GM18526 (cell line): ENCODE measurements around the gene IMMP2L.

Experiments
- POLR2A ChIP-seq: IDR thresholded peaks from 3 replicates; pipeline ENCODE4 v1.6.1; 2011; ENCODE audit not compliant: insufficient read length; ENCODE audit errors: extremely low read depth

Gene IMMP2L

DNA sequence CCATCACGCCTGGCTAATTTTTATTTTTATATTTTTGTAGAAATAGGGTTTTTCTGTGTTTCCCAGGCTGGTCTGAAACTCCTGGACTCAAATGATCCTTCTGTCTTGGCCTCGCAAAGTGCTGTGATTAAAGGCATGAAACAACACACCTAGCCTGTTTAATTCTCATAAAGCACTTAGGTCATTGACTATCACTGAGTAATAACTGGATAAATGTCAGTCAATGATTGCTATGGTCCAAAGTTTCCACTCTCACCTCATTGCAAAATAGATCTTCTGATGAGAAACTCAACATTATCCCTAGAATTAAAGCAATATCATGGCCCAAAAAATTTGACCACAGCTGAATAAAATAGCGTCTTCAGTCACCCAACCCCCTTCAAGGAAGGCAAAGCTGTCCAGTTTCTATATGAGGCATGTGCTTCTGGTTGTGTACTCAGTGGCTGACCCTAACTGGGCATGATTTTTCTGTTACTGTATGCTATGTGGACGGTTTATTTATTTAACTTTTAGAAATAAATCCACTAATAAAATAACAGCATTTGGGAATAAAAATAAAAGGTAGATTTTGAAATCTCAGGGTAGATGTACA lies 557.9 kb downstream of the IMMP2L start:
- no peak for TF ChIP-seq POLR2A

DNA sequence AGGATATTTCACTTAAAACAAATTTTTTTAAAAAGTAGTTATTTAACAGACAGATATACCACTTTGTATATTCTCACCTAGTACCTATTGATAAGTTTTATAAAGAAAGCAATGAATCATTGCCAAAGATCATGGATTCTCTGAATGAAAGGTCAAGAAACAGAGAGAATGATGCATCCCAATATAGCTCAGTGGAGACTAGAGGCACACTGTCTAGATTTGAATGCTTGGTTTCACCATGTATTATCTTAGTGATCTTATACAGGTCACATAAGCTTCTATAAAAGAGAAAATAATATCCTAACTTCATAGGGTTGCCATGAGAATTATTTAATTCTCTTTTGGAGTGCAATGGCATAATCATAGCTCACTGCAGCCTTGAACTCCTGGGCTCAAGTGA lies 558.4 kb downstream of the IMMP2L start:
- TF ChIP-seq POLR2A: no peak

DNA sequence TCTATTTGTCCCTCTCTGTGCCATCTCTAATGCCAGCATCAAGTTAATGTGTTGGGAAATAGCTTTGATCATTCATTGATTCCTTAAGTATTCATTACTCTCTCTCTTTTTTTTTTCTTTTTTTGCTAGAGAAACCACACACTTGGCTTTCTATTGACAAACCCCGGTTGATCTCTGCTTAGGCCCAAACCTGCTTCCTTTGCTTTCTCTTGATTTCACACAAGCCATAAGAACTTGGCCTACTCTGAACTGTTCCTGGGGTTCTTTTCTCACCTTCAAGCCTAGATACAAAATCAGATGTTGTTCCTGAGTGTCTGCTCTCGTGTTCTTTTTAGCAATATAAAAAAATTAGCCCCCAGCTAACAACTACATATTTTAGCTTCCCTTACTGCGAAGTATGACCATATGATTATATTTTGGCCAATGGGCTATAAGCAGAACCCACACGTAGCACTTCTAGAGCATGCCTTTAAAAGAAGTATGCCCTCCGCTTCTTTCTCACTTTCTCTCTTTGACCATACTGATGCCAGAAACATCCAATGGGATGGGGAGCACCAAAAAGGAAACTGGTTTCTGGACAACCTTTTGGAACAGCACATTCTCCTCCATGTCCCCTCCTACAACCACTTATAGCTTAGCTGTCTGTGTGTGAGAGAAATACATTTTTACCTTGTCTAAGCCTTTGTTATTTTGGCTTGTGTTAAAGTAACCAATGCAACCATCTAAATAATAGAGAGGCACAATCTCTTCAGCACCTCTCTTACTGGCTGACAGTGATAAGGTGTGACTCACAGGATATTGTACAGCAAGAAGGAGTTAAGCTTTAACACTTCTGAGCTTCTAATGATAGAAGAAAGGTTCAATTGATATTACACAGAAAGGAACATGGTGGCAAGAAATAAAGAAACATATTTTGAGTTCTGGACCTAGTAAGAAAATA lies 568.0 kb downstream of the IMMP2L start:
- no peak for TF ChIP-seq POLR2A

GRCh38 chr7:110988890-110989501 lies 573.3 kb downstream of the IMMP2L start:
- TF ChIP-seq POLR2A: no peak

- no peak for TF ChIP-seq POLR2A
Measured at GRCh38 chr7:110988348-110988747, 573.9 kb downstream of the IMMP2L start.

DNA sequence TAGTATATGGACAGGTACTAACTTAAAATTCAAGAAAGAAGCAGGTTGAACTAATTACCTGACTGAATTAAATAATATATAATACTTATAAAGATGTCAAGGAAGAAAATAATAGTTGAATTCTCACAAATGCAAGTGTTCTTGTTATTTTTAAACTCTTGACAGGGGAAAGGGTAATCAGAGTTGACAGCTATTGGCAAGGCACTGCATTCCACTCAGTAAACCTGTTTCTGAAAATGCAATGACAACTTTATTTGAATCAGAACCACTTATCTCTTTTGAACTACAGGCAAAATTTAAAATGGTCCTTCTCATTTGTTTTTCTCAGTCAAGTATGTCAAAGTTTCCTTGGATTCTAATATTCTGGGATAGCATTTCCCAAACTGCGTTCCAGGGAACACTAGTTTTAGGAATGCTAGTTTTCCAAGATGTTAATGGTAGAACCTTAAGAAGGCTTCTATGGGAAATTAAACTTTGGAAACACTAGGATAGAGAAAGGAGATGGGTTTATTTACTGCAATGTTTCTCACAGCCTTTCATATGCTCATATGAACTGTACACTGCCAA lies 575.1 kb downstream of the IMMP2L start:
- no peak for TF ChIP-seq POLR2A

GRCh38 chr7:110983822-110984456 lies 578.4 kb downstream of the IMMP2L start:
- TF ChIP-seq POLR2A: no peak

- TF ChIP-seq POLR2A: no peak
Measured at GRCh38 chr7:110977127-110977737, 585.1 kb downstream of the IMMP2L start.

DNA sequence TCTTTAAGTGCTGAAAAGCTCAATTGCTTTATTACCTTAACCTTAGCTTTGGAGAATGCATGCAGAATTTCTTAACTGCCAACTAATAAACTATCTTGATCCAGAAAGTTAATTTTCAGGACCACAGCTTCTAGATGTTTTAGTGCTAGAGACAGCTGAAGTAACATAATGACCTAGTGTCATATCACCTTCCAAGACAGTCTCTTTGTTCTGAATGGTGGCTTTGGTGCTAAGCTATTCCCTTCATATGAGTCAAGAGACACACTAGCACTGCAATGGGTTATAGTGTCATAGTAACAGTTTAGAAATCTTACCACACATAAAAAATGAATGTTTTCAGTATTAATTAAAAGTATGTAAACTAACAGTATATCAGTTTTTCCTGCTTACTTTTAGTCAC lies 586.8 kb downstream of the IMMP2L start:
- TF ChIP-seq POLR2A: no peak

DNA sequence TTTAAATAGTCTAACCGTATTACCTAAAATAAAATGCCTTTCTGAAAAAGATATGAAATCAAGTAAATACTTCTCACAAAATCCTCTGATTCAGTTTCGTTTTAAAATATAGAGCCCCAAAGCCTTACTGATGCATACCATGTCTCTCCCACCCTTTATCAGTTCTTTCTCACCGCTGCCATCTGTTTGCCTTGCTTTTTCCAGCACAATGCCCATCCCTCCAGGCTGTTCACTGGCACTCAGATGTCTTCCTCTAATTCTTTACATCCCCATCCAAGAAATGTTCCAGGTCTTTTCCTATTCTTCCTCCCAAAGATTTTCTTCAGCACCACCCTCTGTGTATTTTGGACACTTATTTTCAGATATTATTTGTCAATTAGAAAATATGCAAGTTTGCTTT lies 587.9 kb downstream of the IMMP2L start:
- TF ChIP-seq POLR2A: no peak

GRCh38 chr7:110973196-110973990 lies 588.9 kb downstream of the IMMP2L start:
- no peak for TF ChIP-seq POLR2A

GRCh38 chr7:110964775-110965174 lies 597.5 kb downstream of the IMMP2L start:
- TF ChIP-seq POLR2A: no peak

DNA sequence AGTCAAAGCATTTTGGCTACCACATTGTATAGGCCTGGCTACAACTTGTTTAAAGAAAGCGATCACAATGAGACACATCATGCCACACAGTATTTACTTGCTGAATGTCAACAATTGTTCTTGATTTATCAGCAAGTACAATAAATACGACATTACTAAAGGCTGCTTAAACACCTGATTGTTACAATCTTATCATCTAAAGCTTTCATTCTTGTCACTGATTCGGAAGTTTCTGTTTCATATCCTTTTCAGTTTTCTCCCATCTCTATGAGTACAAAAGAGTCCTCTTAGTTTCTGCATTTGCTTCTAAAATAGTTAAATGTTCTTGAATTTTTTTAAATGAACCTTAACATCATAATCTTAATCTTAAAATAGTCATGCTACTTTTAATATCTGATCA lies 599.5 kb downstream of the IMMP2L start:
- TF ChIP-seq POLR2A: no peak

DNA sequence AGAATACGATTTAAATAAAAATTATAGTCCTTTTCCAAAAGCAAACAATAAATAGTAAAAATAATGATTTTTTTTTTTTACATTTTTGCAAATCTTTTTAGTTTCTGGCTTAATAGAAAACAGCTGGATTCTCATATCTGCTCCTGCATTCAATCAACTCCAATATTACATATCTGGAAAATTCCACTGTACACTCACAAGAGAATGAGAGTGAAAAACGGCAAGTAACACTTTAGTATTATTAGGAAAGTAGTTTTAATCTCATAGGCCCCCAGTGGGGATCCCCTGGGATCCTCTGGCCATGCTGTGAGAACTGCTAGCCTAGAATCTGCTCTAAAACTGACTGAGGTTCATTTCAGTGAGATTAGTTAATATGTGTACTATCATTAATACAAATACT lies 599.9 kb downstream of the IMMP2L start:
- no peak for TF ChIP-seq POLR2A
